Activated naive CD8-positive, alpha-beta T cell treated with anti-CD3 and anti-CD28 coated beads for 36 hours (primary cell): ENCODE data around the gene GFY. TPM values are rescaled to one million over a fixed set of nuclear protein-coding genes. Genes with fewer than 3 reads are reported as not detected.
"Not testable (repeated sequence)": the region's sequence is repeated elsewhere in the genome, so short reads cannot be mapped to it uniquely, and the experiment has no call there.

Experiments
- DNase-seq: peaks from one replicate; pipeline ENCODE4 v3.0.0; 2021
- H3K27ac Mint-ChIP-seq: one replicate; pipeline ENCODE4 v1.8.0; 2022; ENCODE audit warnings: mild to moderate bottlenecking, moderate library complexity, mixed read lengths
- H3K27me3 Mint-ChIP-seq: one replicate; pipeline ENCODE4 v1.8.0; 2022; ENCODE audit warnings: mild to moderate bottlenecking, mixed read lengths
- H3K36me3 Mint-ChIP-seq: one replicate; pipeline ENCODE4 v1.8.0; 2021; ENCODE audit warnings: mild to moderate bottlenecking, mixed read lengths
- H3K4me1 Mint-ChIP-seq: one replicate; pipeline ENCODE4 v1.8.0; 2021; ENCODE audit warnings: mixed read lengths
- H3K4me3 Mint-ChIP-seq: one replicate; pipeline ENCODE4 v1.8.0; 2022; ENCODE audit warnings: mild to moderate bottlenecking, moderate library complexity, mixed read lengths
- H3K9me3 Mint-ChIP-seq: one replicate; pipeline ENCODE4 v1.8.0; 2022; ENCODE audit warnings: mixed read lengths
- total RNA-seq, 2 experiments: library from RNA; stranded (reverse); gene quantifications; one replicate each; pipeline ENCODE4 v1.2.3, GENCODE V29; 2021

The GFY gene
- total RNA-seq, 2 experiments from 2014 or later, result not detected

DNA sequence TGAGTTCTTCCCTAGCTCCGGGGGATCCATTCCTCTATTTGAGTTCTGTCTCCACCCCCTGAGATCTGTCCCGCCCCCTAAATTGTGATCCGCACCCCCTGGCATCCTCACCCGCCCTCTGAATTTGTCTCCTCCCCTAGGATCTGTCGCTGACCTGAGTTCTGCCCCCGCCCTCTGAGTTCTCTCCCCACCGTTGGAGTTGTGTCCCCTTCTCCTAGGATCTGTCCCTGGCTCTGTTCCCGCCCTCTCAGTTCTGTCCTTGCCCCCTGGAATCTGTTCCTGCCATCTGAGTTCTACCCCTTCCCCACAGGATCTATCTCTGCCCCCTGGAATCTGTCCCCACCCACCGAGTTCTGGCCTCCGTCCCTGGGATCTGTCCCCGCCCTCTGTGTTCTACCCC is 17.2 kb downstream of the GFY start:
- Mint-ChIP-seq H3K27me3 (peaks cover 57% of the 10 kb centered on the region), H3K9me3 (no peaks in the 10 kb centered on the region), H3K27ac (no peak overlapping the region), H3K4me3 (peak overlapping the region; percentile 79), H3K4me1 (peaks cover 22% of the 10 kb centered on the region), H3K36me3 (peaks cover 5% of the 10 kb centered on the region)
- no peak for DNase-seq

DNA sequence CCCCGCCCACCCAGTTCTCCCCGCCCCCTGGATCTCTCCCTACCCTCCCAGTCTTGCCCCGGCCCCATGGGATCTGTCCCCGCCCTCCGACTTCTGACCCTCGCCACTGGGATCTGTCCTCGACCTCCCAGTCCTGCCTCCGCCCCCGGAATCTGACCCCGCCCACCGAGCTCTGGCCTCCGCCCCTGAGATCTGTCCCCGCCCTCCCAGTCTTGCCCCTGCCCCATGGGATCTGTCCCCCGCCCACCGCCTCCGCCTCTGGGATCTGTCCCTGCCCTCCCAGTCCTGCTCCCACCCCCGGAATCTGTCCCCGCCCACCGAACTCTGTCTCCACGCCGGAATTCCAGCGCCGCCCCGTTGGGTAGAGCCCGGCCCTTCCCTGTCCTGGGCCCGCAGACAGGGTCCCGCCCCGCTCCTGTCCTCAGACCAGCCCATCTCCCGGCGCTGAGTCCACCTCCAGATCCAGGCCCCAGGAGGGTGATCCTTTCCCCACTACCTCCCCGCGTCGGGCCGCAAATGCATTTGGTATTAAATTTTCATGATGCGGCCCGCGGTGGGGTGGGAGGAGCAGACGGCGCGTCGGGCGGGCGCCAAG is 17.7 kb downstream of the GFY start:
- Mint-ChIP-seq H3K36me3 (peaks cover 5% of the 10 kb centered on the region), H3K27ac (no peak overlapping the region), H3K4me3 (peak overlapping the region; percentile 79), H3K4me1 (peaks cover 22% of the 10 kb centered on the region), H3K27me3 (peaks cover 52% of the 10 kb centered on the region), H3K9me3 (no peaks in the 10 kb centered on the region)
- DNase-seq, result peak; percentile 59

DNA sequence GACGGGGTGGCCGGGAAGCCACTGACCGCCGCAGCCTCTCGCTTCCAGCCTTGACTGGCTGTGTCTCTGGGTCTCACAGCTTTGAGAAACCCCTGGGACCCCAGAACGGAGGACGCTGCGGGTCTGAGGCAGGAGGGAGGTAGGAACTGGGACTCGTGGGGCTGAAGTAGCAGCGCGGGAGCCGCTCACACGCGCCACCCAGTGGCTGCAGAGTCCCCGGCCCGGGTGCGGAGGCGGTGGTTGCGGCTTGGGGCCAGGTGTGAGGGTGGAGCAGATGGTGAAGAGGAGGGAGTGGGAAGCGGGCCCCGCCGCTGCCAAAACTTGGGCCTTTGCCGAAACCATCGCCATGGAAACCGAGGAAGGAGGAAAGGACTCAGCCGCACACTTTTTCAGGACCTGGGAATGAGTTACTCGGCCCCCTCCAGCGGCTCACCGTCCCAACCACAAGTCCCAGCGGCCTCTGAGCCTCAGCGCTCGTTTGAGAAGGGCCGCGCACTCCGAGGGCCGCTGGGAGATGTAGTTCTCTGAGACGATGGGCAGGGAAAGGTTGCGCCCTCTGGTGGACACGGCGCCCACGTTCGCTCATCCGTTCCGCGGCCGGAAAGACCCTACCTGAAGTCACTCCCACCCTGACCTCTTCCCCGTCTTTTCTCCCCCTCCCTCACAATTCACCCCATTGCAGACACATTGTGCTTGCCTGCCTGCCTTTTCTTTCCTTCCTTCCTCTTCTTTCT is 18.3 kb downstream of the GFY start:
- Mint-ChIP-seq H3K36me3 (peaks cover 9% of the 10 kb centered on the region), H3K4me3 (peak overlapping the region; percentile 79), H3K27me3 (peaks cover 46% of the 10 kb centered on the region), H3K9me3 (no peaks in the 10 kb centered on the region), H3K27ac (peak overlapping the region; percentile 86), H3K4me1 (peaks cover 27% of the 10 kb centered on the region)
- peak; percentile 95 for DNase-seq

DNA sequence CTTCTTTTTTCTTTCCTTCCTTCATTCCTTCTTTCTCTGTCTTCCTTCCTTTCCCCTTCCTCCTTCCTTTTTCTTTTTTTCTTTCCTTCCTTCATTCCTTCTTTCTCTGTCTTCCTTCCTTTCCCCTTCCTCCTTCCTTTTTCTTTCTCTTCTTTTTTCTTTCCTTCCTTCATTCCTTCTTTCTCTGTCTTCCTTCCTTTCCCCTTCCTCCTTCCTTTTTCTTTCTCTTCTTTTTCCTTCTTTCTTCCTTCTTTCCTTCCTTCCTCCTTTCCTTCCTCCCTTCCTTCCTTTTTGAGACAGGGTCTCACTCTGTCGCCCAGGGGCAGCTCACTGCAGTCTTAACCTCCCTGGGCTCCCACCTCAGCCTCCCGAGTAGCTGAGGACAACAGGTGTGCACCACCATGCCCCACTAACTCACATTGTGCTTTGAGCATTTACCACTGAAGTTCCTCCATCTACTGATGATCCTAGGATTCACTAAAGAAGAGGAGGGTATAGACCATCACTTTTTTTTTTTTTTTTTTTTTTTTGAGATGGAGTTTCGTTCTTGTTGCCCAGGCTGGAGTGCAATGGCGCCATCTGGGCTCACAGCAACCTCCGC is 19.0 kb downstream of the GFY start:
- Mint-ChIP-seq H3K36me3 (peaks cover 12% of the 10 kb centered on the region), H3K27me3 (peaks cover 39% of the 10 kb centered on the region), H3K4me1 (peaks cover 29% of the 10 kb centered on the region), H3K4me3 (peak overlapping the region; percentile 79)
- DNase-seq, H3K9me3 Mint-ChIP-seq, H3K27ac Mint-ChIP-seq: not testable (repeated sequence)

DNA sequence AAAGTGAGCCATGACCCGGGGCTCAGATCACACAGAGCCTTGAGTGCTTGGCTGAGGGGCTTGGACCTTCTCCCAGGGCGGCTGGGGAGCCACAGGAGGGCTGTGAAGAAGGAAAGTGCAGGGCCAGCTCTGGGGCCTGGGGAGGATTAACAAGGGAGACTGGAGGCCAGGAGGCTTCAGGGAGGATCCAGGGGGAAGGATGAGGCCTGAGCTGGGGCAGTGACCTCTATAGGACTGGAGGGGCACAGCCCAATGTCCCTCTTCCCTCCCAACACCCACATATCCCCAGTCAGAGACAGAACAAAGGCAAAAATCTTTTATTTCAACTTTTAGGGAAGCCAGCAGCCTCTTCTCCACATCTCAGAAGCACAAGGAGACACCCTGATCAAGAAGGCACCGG is 20.8 kb downstream of the GFY start:
- Mint-ChIP-seq H3K27me3 (peaks cover 21% of the 10 kb centered on the region), H3K9me3 (no peaks in the 10 kb centered on the region), H3K36me3 (peaks cover 21% of the 10 kb centered on the region), H3K4me3 (no peak overlapping the region), H3K4me1 (peaks cover 37% of the 10 kb centered on the region), H3K27ac (peak overlapping the region; percentile 69)
- no peak for DNase-seq

DNA sequence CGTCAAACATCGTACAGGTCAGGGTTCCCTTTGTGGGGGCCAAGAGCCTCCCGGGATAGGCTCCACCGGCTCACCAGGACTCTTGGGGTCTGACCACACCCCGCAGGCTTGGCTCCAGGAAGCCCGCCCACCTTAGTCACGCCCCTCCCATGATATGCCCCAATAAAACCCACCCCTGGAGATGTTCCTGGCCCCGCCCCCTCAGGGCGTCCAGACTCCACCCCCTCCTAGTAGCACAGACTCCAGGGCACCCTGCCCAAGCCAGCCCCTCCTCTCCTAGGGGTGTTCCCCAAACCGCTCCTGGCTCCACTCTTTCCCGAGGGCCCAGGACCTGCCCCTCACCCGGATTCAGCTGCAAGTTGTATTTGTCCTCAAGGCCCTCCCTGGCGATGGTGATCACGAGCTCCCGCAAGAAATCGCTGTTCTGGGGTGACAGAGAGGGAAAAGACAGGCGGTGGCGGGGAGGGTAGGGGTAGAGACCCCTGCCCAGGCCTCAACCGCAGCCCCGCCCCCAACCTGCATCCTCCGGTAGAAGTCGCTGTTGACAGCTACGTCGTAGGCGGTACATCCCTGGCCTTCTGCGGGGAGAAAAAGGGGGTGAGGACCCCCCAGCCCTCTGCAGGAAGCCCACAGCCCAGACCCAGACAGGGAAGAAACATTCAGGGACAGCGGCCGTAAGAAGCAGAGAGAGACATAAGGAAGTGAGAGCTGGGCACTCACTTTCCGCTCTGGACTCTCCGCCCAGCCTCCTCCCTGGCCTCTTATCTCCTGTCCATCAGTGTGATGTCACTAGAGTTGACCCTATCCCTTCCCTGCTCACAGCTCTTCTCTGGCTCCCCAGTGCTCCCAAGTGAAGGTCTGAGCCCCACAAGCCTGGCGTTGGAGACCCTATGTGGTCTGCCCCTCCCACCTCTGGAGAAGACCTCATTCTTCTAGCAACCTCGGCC is 22.6 kb downstream of the GFY start:
- Mint-ChIP-seq H3K27ac (peak overlapping the region; percentile 54), H3K4me1 (peaks cover 37% of the 10 kb centered on the region), H3K27me3 (peaks cover 5% of the 10 kb centered on the region), H3K36me3 (peaks cover 26% of the 10 kb centered on the region), H3K9me3 (no peaks in the 10 kb centered on the region), H3K4me3 (no peak overlapping the region)
- DNase-seq, result peak; percentile 60

DNA sequence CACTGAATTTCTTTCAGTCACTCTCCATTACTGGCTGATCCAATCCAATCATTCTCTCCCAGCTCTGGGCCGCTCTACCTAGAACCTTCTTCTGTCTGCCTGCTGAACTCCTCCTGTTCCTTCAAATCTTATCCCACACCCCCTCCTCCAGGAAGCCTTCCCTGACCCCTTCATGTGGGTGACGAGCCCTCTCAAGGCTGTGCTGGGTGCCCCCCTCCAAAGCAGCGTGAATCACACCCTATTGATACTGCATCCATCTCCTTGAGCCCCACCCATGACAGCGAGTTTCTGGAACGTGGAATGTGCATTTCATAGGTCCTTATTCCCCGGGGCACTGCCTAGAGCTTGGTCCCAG is 23.2 kb downstream of the GFY start:
- H3K27ac Mint-ChIP-seq, result peak overlapping the region; percentile 54
- DNase-seq, result no peak
- peak overlapping the region; percentile 30 for H3K4me3 Mint-ChIP-seq
- no peaks in the 10 kb centered on the region for H3K9me3 Mint-ChIP-seq
- H3K4me1 Mint-ChIP-seq, result peaks cover 38% of the 10 kb centered on the region
- H3K36me3 Mint-ChIP-seq, result peaks cover 26% of the 10 kb centered on the region
- no peaks in the 10 kb centered on the region for H3K27me3 Mint-ChIP-seq

DNA sequence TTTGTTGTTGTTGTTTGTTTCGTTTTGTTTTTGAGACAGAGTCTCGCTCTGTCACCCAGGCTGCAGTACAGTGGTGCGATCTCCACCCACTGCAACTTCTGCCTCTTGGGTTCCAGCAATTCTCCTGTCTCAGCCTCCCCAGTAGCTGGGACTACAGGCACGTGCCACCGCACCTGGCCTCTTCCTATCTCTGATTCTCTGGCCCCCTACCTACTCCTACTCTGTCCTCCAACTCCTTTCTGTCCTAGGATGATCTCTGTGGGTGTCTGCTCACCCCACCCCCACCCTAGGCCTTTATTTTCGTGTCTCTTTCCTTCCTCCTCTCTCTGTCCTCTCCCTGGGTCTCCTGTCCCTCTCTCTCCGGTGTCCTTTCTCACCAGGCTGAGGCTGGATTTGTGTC is 25.2 kb downstream of the GFY start:
- peaks cover 37% of the 10 kb centered on the region for H3K4me1 Mint-ChIP-seq
- H3K27ac Mint-ChIP-seq, result peak overlapping the region; percentile 100
- no peaks in the 10 kb centered on the region for H3K27me3 Mint-ChIP-seq
- H3K36me3 Mint-ChIP-seq, result peaks cover 30% of the 10 kb centered on the region
- H3K9me3 Mint-ChIP-seq, result no peaks in the 10 kb centered on the region
- H3K4me3 Mint-ChIP-seq, result peak overlapping the region; percentile 99
- no peak for DNase-seq

DNA sequence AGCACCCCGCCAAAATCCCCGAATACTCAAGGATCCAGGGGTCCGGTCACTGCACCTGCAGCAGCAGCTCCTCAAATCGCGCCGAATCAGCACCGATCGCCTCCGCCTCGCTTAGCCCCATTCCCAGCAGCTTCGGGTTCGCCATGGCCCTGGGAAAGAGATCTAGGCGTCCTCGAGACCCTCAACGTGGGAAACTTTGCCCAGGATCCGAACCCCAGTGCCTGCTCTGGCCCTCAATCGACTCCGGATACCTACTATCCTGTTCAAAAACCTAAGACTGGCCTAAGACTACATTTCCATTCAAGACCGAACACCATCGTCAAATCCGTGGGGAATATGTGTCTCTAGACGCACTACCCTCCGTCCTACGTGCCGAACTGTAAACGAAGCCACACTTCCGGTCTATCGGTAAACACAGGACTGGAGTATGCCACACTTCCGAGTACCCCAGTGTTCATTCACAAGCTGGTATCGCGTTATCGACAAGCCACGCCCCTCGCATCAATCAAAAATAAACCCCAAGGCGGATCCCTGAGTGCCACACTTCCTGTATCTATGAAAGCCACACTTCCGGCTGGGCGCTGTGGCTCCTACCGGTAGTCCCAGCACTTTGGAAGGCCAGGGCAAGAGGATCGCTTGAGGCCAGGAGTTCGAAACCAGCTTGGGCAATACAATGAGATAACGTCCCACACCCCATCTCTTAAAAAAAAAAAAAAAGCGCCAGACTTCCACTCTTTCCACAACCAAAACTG is 26.4 kb downstream of the GFY start, which contains the start of gene PIH1D1:
Gene PIH1D1 (minus strand): TSS at position 385 of the 752 bp plus-strand sequence. CDS start 240 bp downstream, at position 145.
- H3K27ac Mint-ChIP-seq, result peak within 1 kb of the TSS; percentile 100
- peaks cover 29% of the 10 kb centered on the region for H3K36me3 Mint-ChIP-seq
- H3K27me3 Mint-ChIP-seq, result no peaks in the 10 kb centered on the region
- H3K4me1 Mint-ChIP-seq, result peaks cover 41% of the 10 kb centered on the region
- DNase-seq, result peak; percentile 93
- H3K4me3 Mint-ChIP-seq, result peak within 1 kb of the TSS; percentile 99
- H3K9me3 Mint-ChIP-seq, result no peaks in the 10 kb centered on the region

DNA sequence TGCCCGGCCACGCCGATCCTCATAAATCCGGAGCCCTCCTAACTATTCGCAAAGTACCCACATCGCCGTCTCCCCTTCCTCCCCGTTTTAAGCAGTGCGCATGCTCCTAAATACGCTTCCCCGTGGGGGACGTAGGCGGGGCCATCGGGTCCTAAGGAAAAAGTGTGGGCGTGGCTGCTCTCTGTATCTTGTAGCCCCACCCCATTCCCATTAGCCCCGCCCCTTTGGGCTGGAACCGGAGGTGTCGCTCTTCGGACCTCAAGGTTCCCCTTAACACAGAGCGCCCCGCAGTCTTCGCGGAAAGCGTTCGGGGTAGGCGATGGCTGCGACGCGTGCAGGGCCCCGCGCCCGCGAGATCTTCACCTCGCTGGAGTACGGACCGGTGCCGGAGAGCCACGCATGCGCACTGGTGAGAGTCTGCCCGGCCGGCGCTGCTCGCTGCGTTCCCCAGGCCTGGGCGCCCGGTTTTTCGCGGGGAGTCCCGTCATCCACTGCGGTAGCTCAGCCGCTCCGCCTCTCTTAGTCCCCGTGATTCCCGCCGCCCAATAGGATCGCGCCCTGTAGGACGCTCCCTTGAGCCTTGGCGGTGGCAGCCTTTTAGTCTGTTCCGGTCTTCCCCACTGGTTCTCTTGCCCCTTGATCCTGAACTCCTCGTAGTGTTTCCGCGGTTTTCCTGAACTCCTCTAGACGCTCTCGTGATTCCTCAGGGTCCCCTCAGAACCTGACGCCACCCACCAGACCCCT is 28.0 kb downstream of the GFY start, which contains the start of gene ALDH16A1:
Gene ALDH16A1 (plus strand): TSS at position 213 of the 744 bp plus-strand sequence. CDS start 107 bp downstream, at position 320.
- DNase-seq, result peak; percentile 99
- peak within 1 kb of the TSS; percentile 100 for H3K27ac Mint-ChIP-seq
- no peaks in the 10 kb centered on the region for H3K9me3 Mint-ChIP-seq
- H3K36me3 Mint-ChIP-seq, result peaks cover 28% of the 10 kb centered on the region
- H3K4me1 Mint-ChIP-seq, result peaks cover 39% of the 10 kb centered on the region
- H3K27me3 Mint-ChIP-seq, result no peaks in the 10 kb centered on the region
- peak within 1 kb of the TSS; percentile 99 for H3K4me3 Mint-ChIP-seq

DNA sequence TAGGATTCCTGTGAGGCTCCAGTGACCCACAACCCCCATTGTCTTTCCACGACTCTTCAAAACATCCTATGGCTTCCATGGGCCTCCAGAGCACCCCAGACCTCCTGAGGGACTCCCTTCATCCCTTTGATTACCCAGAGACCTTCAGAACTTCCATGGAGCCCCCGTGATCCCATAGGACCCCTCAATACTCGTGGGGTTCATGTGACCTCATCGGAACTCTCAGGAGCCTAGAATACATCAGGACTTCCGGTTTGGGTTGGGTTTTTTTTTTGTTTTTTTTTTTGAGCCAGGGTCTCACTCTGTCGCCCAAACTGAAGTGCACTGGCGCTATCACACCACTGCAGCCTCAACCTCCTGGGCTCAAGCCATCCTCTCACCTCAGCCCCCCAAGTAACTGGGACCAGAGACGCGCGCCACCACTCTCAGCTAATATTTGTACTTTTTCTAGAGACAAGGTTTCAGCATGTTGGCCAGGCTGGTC is 28.6 kb downstream of the GFY start:
- DNase-seq, result no peak
- Mint-ChIP-seq H3K27me3 (no peaks in the 10 kb centered on the region), H3K36me3 (peaks cover 22% of the 10 kb centered on the region), H3K9me3 (no peaks in the 10 kb centered on the region), H3K4me3 (peak overlapping the region; percentile 99), H3K4me1 (peaks cover 34% of the 10 kb centered on the region), H3K27ac (peak overlapping the region; percentile 100)

DNA sequence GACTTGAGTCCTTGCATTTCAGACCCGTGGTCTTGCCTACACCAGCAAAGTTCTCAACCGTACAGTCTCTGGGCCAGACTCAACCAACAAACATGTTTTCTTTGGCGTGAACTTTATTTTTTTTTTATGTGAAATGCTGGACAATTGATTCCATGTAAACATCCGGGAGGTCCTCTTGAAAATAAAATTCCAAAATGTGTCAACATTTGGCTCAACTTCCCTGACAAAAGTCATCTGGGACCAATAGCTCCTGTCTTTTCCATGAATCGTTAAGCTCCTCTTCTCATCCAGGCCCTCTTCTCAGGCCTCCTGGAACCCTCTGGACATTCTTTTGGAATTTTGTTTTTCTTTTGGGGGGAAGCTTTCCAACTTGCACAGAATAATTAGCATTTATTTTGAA is 30.6 kb downstream of the GFY start:
- Mint-ChIP-seq H3K4me3 (no peak overlapping the region), H3K9me3 (no peaks in the 10 kb centered on the region), H3K36me3 (peaks cover 17% of the 10 kb centered on the region), H3K27me3 (no peaks in the 10 kb centered on the region), H3K27ac (peak overlapping the region; percentile 28), H3K4me1 (peaks cover 22% of the 10 kb centered on the region)
- no peak for DNase-seq

DNA sequence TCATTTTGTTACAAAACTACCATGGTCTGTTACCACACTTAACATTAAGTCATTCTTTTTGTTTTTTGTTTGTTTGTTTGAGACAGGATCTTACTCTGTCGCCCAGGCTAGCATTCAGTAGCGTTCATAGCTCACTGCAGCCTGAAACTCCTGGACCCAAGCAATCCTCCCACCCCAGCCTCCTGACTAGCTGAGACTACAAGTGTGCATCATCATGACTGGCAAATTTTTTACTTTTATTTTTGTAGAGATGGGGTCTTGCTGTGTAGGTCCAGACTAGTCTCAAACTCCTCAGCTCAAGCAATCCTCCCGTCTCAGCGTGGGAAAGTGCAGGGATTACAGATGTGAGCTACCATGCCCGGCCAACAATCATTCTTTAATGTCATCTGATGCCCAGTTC is 31.1 kb downstream of the GFY start:
- peak overlapping the region; percentile 28 for H3K27ac Mint-ChIP-seq
- H3K4me3 Mint-ChIP-seq, result no peak overlapping the region
- DNase-seq, result no peak
- H3K36me3 Mint-ChIP-seq, result peaks cover 16% of the 10 kb centered on the region
- no peaks in the 10 kb centered on the region for H3K27me3 Mint-ChIP-seq
- no peaks in the 10 kb centered on the region for H3K9me3 Mint-ChIP-seq
- H3K4me1 Mint-ChIP-seq, result peaks cover 22% of the 10 kb centered on the region
